GM12878 (cell line): ENCODE data around the gene CAMTA1. TPM values are rescaled to one million over a fixed set of nuclear protein-coding genes. Genes with fewer than 3 reads are reported as not detected.

Experiments used
- ATAC-seq: fragments of 200-7000 bp; cut with Tn5 transposase; 3 replicates; pipeline ENCODE4 v1.9.1; 2020; ENCODE audit warnings: mild to moderate bottlenecking, moderate library complexity
- BruUV-seq: library from RNA; stranded (reverse); fragments of 400-500 nt; replicated peaks from 2 replicates; lab custom pipeline; 2021; lab: Mats Ljungman, UMichigan
- CTCF ChIA-PET: fragments of 300-600 bp; sonication (Branson Sonifier 250); formaldehyde crosslinking; extraction: SDS; loops from one replicate; lab custom pipeline; 2021; ENCODE audit warnings: inconsistent platforms; lab: Yijun Ruan, JAX
- POLR2A ChIA-PET: fragments of 350-600 bp; formaldehyde crosslinking; extraction: SDS; loops from one replicate; lab custom pipeline; 2021; ENCODE audit warnings: inconsistent platforms; lab: Charles Lee
- RAD21 ChIA-PET: fragments of 300-600 bp; sonication (Branson Sonifier 250); formaldehyde crosslinking; loops from one replicate; lab custom pipeline; 2023; ENCODE audit warnings: antibody characterized with exemption; ENCODE audit not compliant: unreplicated experiment; lab: Charles Lee
- SMC1A ChIA-PET: fragments of 300-600 bp; sonication (Branson Sonifier 250); formaldehyde crosslinking; loops from one replicate; lab custom pipeline; 2023; ENCODE audit not compliant: unreplicated experiment, uncharacterized antibody; lab: Charles Lee
- DNase-seq: peaks from one replicate; pipeline ENCODE4 v3.0.0-alpha.2; 2011; ENCODE audit warnings: low read depth, low spot score
- FAIRE-seq: peaks from 3 replicates; lab custom pipeline; 2011; peaks lifted over from hg19 to GRCh38; lab: Jason Lieb, UNC
- H2AFZ ChIP-seq: 2 replicates; pipeline ENCODE4 v1.6.0; 2011; ENCODE audit warnings: low read depth, low read length, control low read depth; ENCODE audit not compliant: control insufficient read depth
- H3K27ac ChIP-seq: 2 replicates; pipeline ENCODE4 v1.5.1; 2011; ENCODE audit warnings: control low read depth; ENCODE audit not compliant: control insufficient read depth, insufficient read depth
- H3K27me3 ChIP-seq, 2 experiments: replicated peaks in 1 of 2; 2 replicates each; pipeline versions ENCODE4 v1.6.0 to v1.6.1; 2011; ENCODE audit warnings: low read length in 1 of 2; ENCODE audit not compliant: control insufficient read depth in 2 of 2, insufficient read depth in 2 of 2
- H3K36me3 ChIP-seq, 2 experiments: 2 replicates each; pipeline ENCODE4 v1.5.1; 2011; ENCODE audit warnings: low read length in 1 of 2; ENCODE audit not compliant: control insufficient read depth in 2 of 2, insufficient read depth in 2 of 2
- H3K4me1 ChIP-seq: 2 replicates; pipeline ENCODE4 v1.6.1; 2011; ENCODE audit warnings: mild to moderate bottlenecking, low read length, moderate library complexity, mixed read lengths; ENCODE audit not compliant: control insufficient read depth, insufficient read depth
- H3K4me2 ChIP-seq: 2 replicates; pipeline ENCODE4 v1.6.0; 2011; ENCODE audit warnings: control low read depth; ENCODE audit not compliant: control insufficient read depth, insufficient read depth
- H3K4me3 ChIP-seq: fragments of 200-600 bp; sonication (generic); 2 replicates; pipeline ENCODE4 v1.5.1; 2016
- H3K79me2 ChIP-seq: 2 replicates; pipeline ENCODE4 v1.6.0; 2011; ENCODE audit warnings: low read length; ENCODE audit not compliant: control insufficient read depth, insufficient read depth
- H3K9ac ChIP-seq: 2 replicates; pipeline ENCODE4 v1.8.0; 2011; ENCODE audit warnings: low read length, control low read depth, mixed read lengths; ENCODE audit not compliant: control insufficient read depth, insufficient read depth
- H3K9me3 ChIP-seq: replicated peaks from 3 replicates; pipeline ENCODE4 v1.5.1; 2011; ENCODE audit warnings: mild to moderate bottlenecking, low read length; ENCODE audit not compliant: control insufficient read depth, insufficient read depth
- H4K20me1 ChIP-seq: 2 replicates; pipeline ENCODE4 v1.6.0; 2011; ENCODE audit not compliant: control insufficient read depth, insufficient read depth
- BCL11A ChIP-seq: IDR thresholded peaks from 2 replicates; pipeline ENCODE4 v1.6.1; 2011; ENCODE audit warnings: low read depth, low read length
- ETV6 ChIP-seq, 2 experiments: fragments of 450-650 bp in 1 of 2; IDR thresholded peaks in 1 of 2; conservative IDR thresholded peaks in 1 of 2; 2 replicates each; pipeline ENCODE4 v1.6.1; 2014; ENCODE audit warnings: antibody characterized with exemption in 1 of 2, borderline replicate concordance in 1 of 2, low read depth in 1 of 2, mild to moderate bottlenecking in 1 of 2, moderate library complexity in 1 of 2
- JUND ChIP-seq: IDR thresholded peaks from 2 replicates; pipeline ENCODE4 v1.6.1; 2012; ENCODE audit warnings: low read depth, mild to moderate bottlenecking, low read length, improper control_type of control experiment, moderate library complexity
- MEF2A ChIP-seq: IDR thresholded peaks from 2 replicates; pipeline ENCODE4 v1.6.1; 2011; ENCODE audit warnings: low read depth, mild to moderate bottlenecking, low read length, moderate library complexity; ENCODE audit not compliant: insufficient read depth
- NRF1 ChIP-seq: conservative IDR thresholded peaks from 2 replicates; pipeline ENCODE4 v1.6.1; 2011; ENCODE audit warnings: mild to moderate bottlenecking, low read depth, low read length, improper control_type of control experiment
- PML ChIP-seq: IDR thresholded peaks from 2 replicates; pipeline ENCODE4 v1.6.1; 2012; ENCODE audit warnings: low read length, inconsistent platforms
- SREBF2 ChIP-seq: IDR thresholded peaks from 2 replicates; pipeline ENCODE4 v1.6.1; 2012; ENCODE audit warnings: mild to moderate bottlenecking, low read length
- ZNF274 ChIP-seq: IDR thresholded peaks from one replicate; pipeline ENCODE4 v1.8.0; 2011; ENCODE audit not compliant: insufficient read length, insufficient read depth
- ZNF622 ChIP-seq: fragments of 450-650 bp; IDR thresholded peaks from 2 replicates; pipeline ENCODE4 v1.6.1; 2017; ENCODE audit warnings: mild to moderate bottlenecking, inconsistent platforms
- WGBS: methylation state at CpG from one replicate; pipeline ENCODE4 v1.1.6; 2016; ENCODE audit warnings: low lambda C conversion rate; ENCODE audit not compliant: insufficient replicate concordance, insufficient coverage; ENCODE audit errors: missing lambda C conversion rate; 5-methylcytosine and 5-hydroxymethylcytosine counted together
- in situ Hi-C: fragments of 300-500 bp; cut with MboI; formaldehyde crosslinking; loops from 9 replicates; pipeline ENCODE4 v1.14.3; 2018; ENCODE audit warnings: mixed read lengths
- intact Hi-C: fragments of 100-400 bp; cut with micrococcal nuclease; formaldehyde crosslinking; loops from one replicate; pipeline ENCODE4 v1.14.2; 2022; ENCODE audit not compliant: unreplicated experiment
- polyA plus RNA-seq, 11 experiments: library from polyadenylated mRNA; depleted of rRNA in 4 of 11; unstranded in 6 of 11; stranded (reverse) in 5 of 11; fragments of >200 nt; fragmentation: Nextera tagmentation in 4 of 11; fragmentation: Illumina TruSeq in 1 of 11; extraction: Ambion mirVana in 4 of 11; extraction: Trizol in 1 of 11; gene quantifications; 1 replicate in 1 of 11; 2 replicates in 10 of 11; pipeline versions ENCODE4 v1.2.1 to v1.2.3, GENCODE V29; 2011 to 2016; ENCODE audit warnings: inconsistent platforms in 2 of 11, missing spikeins in 2 of 11, low read depth in 1 of 11
- total RNA-seq, 4 experiments: library from RNA; depleted of rRNA in 3 of 4; stranded (reverse); fragments of >200 nt in 3 of 4; fragmentation: Illumina TruSeq in 1 of 4; extraction: Trizol in 1 of 4; gene quantifications; 2 replicates each; pipeline versions ENCODE4 v1.2.1 to v1.2.3, GENCODE V29; 2013 to 2021
- TF ChIP-seq, protein P1 (sequence below): IDR thresholded peaks from 2 replicates; pipeline ENCODE4 v1.6.1; 2011; ENCODE audit warnings: low read depth, low read length, improper control_type of control experiment, borderline replicate concordance
- TF ChIP-seq, protein P2 (sequence below): fragments of 450-650 bp; IDR thresholded peaks from 2 replicates; pipeline ENCODE4 v1.6.1; 2017; ENCODE audit warnings: antibody characterized with exemption, mild to moderate bottlenecking, moderate library complexity

CAMTA1 gene
- total and polyA plus RNA-seq, 10 of the 15 experiments (the other 5 are each of a cell fraction or from before 2014, with no cell fraction given) = 37.7 to 148 (median 76.4) TPM

DNA sequence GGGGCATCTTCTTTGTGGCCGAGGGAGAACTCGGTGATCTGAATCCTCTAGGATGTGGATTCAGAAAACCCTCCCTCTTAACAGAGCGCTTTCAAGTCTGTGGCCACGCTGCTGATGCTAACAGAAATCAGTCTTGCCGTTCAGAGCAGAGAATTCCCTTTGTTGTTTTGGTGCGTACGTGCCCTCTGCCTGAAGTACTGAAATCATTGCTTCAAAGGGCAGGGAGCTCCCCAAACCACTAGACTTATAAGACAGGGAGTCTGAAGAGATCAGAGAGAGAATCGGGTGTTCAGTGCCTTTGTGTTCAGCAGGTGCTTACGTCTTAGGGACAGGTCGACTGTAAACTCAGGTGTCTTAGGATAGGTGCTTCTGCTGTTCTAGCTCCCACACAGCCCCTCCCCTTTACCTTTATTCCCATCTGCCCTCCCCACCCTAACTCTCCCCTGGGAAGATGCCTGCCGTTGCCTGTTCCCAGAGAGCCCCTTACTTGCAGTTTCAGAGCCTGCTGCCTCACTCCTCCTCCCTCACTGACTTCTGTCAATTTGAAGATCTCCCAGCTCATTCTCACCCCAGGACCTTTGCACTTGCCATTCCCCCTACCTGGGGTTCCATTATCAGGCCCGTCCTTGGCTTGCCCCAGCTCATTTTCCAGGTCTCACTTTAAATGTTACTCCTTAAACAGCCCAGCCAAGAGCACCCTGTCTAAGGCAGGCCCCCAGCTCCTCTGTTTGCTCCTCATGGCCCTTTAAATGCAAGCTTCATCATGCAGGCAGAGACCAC, 143.0 kb downstream of the CAMTA1 start:
- Histone ChIP-seq H4K20me1 (no peaks in the 10 kb centered on the region), H3K4me3 (no peak overlapping the region), H3K9ac (no peak overlapping the region), H3K4me2 (no peak overlapping the region), H3K4me1 (no peaks in the 10 kb centered on the region), H3K27me3 (no peaks in the 10 kb centered on the region; a peak in 3 of 4 replicates), H3K27ac (no peak overlapping the region), H3K79me2 (no peaks in the 10 kb centered on the region), H3K36me3 (no peaks in the 10 kb centered on the region), H2AFZ (no peak overlapping the region), H3K9me3 (no peaks in the 10 kb centered on the region)
- ChIA-PET SMC1A (no interaction called here), CTCF (interaction anchor here (1.0 to 2.1 kb wide), 2 partner anchors 133 to 206 kb away, joined by 3 to 4 read pairs; no protein-coding TSS in a partner anchor), POLR2A (no interaction called here), RAD21 (no interaction called here)
- ATAC-seq (no peak), DNase-seq (no peak), FAIRE-seq (no peak)
- no TSS peak for BruUV-seq
- 51% methylated on average over 12 of the region's 12 CpGs for WGBS
- TF ChIP-seq MEF2A (no peak), ZNF622 (no peak)
- intact Hi-C loops = no loop called here
- in situ Hi-C loops = no loop called here

DNA sequence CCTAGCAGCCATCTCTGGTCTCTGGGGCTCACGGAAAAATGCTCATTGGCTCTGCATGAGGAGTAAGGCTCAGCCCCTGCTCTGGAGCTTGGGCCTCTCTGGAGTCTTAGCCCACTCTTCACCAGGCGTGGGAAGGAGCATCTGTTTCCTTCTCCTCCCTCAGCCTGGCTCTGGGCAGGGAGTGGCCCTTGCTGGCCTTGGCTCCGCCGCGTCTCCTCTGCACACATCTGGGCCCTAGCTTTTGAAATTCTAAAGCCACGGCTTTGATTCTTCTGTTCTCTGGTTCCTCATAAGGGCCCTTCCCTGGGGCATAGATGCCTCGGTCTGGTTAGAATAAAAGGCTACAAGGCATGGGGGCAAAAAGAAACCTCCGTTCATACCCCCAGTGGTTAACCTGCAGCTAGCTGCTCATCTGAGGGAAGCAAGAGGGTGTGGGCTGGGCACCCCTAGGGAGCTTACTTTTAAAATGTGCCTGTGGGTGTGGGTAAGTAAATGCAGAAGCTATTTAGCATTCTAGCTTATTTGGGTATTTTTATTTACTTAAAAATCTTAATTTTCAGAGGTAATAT, 145.6 kb downstream of the CAMTA1 start:
- H3K4me2 ChIP-seq = no peak overlapping the region
- CTCF ChIA-PET = no interaction called here
- H3K27me3 ChIP-seq = peaks cover 2 to 12% of the 10 kb centered on the region in 2 experiments
- no peaks in the 10 kb centered on the region for H3K79me2 ChIP-seq
- no peaks in the 10 kb centered on the region for H3K4me1 ChIP-seq
- no peaks in the 10 kb centered on the region for H4K20me1 ChIP-seq
- POLR2A ChIA-PET = no interaction called here
- 4% methylated on average over 8 of the region's 8 CpGs for WGBS
- no peak overlapping the region for H3K27ac ChIP-seq
- intact Hi-C loops = no loop called here
- no peaks in the 10 kb centered on the region for H3K9me3 ChIP-seq
- in situ Hi-C loops = no loop called here
- RAD21 ChIA-PET = no interaction called here
- ATAC-seq (no peak), FAIRE-seq (no peak), DNase-seq (no peak)
- no peak overlapping the region for H3K4me3 ChIP-seq
- no peak overlapping the region for H2AFZ ChIP-seq
- no peak overlapping the region for H3K9ac ChIP-seq
- SMC1A ChIA-PET = interaction anchor here (0.8 kb wide), 1 partner anchor 110 kb away, joined by 3 read pairs; no protein-coding TSS in a partner anchor
- no peaks in the 10 kb centered on the region for H3K36me3 ChIP-seq
- BruUV-seq = no TSS peak
- TF ChIP-seq SREBF2 (no peak), BCL11A (no peak), ETV6 (conservative IDR thresholded peaks at IDR 0.05 in 1 of 2, IDR thresholded peaks at IDR 0.05 in 1 of 2; ENCODE audit: borderline replicate concordance in 1 of 2, low read depth in 1 of 2) (no peak), PML (no peak), JUND (no peak), NRF1 (no peak), ZNF274 (no peak)
- TF ChIP-seq, protein P1, sequence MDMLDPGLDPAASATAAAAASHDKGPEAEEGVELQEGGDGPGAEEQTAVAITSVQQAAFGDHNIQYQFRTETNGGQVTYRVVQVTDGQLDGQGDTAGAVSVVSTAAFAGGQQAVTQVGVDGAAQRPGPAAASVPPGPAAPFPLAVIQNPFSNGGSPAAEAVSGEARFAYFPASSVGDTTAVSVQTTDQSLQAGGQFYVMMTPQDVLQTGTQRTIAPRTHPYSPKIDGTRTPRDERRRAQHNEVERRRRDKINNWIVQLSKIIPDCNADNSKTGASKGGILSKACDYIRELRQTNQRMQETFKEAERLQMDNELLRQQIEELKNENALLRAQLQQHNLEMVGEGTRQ = no peak
- TF ChIP-seq, protein P2, sequence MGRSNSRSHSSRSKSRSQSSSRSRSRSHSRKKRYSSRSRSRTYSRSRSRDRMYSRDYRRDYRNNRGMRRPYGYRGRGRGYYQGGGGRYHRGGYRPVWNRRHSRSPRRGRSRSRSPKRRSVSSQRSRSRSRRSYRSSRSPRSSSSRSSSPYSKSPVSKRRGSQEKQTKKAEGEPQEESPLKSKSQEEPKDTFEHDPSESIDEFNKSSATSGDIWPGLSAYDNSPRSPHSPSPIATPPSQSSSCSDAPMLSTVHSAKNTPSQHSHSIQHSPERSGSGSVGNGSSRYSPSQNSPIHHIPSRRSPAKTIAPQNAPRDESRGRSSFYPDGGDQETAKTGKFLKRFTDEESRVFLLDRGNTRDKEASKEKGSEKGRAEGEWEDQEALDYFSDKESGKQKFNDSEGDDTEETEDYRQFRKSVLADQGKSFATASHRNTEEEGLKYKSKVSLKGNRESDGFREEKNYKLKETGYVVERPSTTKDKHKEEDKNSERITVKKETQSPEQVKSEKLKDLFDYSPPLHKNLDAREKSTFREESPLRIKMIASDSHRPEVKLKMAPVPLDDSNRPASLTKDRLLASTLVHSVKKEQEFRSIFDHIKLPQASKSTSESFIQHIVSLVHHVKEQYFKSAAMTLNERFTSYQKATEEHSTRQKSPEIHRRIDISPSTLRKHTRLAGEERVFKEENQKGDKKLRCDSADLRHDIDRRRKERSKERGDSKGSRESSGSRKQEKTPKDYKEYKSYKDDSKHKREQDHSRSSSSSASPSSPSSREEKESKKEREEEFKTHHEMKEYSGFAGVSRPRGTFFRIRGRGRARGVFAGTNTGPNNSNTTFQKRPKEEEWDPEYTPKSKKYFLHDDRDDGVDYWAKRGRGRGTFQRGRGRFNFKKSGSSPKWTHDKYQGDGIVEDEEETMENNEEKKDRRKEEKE = no peak
